Upper lobe of left lung (tissue), 4 donors: ENCODE data around the gene BCOR.

Experiments
- POLR2A ChIP-seq, 4 donors: fragments of 450-650 bp; IDR thresholded peaks; one replicate each; pipeline ENCODE4 v1.5.1; 2016 to 2017; ENCODE audit warnings: antibody characterized with exemption in 4 of 4, mild to moderate bottlenecking in 2 of 4
- TF ChIP-seq, protein P1 (sequence below), 6 experiments: fragments of 450-650 bp in 4 of 6; fragments of 200-600 bp in 2 of 6; sonication (generic) in 2 of 6; IDR thresholded peaks; one replicate each; pipeline ENCODE4 v1.5.1; 2016 to 2019; ENCODE audit warnings: antibody characterized with exemption in 6 of 6

DNA sequence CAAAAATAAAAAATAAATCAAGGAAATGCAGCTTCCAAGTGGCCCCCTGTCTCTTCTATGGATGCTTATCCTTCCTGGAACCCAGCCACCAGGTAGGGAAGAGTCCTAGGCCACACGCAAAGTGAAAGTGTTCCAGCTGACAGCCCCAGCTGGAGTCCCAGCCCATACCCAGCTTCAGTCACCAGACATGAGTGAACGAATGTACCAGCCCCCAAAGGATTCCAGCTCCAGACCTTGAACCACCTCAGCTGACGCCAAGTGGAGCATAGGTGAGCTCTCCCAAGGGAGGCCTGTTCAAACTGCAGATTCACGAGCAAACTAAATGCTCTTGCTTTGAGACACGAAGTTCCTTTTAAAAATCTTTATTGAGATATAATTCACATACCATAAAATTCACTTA lies 62.0 kb downstream of the BCOR start:
- TF ChIP-seq, protein P1, sequence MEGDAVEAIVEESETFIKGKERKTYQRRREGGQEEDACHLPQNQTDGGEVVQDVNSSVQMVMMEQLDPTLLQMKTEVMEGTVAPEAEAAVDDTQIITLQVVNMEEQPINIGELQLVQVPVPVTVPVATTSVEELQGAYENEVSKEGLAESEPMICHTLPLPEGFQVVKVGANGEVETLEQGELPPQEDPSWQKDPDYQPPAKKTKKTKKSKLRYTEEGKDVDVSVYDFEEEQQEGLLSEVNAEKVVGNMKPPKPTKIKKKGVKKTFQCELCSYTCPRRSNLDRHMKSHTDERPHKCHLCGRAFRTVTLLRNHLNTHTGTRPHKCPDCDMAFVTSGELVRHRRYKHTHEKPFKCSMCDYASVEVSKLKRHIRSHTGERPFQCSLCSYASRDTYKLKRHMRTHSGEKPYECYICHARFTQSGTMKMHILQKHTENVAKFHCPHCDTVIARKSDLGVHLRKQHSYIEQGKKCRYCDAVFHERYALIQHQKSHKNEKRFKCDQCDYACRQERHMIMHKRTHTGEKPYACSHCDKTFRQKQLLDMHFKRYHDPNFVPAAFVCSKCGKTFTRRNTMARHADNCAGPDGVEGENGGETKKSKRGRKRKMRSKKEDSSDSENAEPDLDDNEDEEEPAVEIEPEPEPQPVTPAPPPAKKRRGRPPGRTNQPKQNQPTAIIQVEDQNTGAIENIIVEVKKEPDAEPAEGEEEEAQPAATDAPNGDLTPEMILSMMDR (IDR thresholded peaks at IDR 0.05): no peak
- TF ChIP-seq POLR2A (IDR thresholded peaks at IDR 0.05): no peak
